Measurements from ENCODE around the gene MAP3K5.
A peak's percentile ranks its signal among the peaks of the same experiment; 100 is the strongest.
"Not testable (repeated sequence)": the region's sequence is repeated elsewhere in the genome, so short reads cannot be mapped to it uniquely, and the experiment has no call there.

MAP3K5 gene

DNA sequence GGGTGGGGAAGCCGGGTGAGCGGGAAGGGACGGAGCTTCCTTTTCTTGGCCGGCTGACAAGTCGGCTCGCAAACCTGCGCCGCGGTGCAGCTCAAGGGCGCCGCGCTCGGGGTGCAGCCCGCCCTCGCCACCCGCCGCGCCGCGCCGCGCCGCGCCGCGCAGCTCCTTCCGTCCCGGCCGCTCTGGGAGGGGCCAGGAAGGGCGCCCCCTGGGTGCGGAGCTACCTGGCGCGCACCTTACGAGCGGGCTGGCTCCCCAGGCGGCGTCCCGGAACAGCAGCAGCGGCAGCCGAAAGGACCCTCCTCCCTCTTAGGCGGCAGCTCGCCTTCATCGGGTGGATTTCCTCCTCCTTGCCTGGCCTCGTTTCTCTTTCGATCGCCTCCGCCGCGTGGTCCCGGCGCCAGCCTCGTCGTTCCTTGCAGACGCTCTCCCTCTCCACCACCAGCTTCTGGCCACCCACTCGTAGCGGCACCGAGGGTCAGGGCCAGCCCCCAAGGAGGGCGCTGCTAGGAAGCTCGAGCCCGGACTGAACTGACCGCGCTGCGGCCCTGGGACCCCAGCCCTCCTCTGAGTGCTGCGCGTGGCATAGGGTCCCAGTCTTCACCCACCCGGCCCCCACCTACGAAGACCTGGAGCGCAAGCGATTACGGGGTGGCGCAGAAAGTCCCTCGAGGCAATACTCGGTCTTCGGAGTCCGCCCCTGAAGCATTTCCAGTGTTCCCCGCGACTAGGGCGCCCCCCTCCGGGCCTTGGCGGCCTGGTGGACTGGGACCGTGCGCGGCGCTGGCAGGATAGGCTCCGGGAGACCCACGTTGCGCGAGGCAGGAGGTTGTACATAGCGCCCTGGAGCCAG is at the start of gene MAP3K5:
Gene MAP3K5, minus strand, starts transcription at position 68 of the 853 bp plus-strand sequence. CDS start 320 bp downstream, outside the sequence.
- peak in 55 of 56 donors; percentile 43 to 93 (median 75) for DNase-seq

- DNase-seq, result no peak
Measured at GRCh38 chr6:136840276-136841001, 48.2 kb upstream of the MAP3K5 start.

DNA sequence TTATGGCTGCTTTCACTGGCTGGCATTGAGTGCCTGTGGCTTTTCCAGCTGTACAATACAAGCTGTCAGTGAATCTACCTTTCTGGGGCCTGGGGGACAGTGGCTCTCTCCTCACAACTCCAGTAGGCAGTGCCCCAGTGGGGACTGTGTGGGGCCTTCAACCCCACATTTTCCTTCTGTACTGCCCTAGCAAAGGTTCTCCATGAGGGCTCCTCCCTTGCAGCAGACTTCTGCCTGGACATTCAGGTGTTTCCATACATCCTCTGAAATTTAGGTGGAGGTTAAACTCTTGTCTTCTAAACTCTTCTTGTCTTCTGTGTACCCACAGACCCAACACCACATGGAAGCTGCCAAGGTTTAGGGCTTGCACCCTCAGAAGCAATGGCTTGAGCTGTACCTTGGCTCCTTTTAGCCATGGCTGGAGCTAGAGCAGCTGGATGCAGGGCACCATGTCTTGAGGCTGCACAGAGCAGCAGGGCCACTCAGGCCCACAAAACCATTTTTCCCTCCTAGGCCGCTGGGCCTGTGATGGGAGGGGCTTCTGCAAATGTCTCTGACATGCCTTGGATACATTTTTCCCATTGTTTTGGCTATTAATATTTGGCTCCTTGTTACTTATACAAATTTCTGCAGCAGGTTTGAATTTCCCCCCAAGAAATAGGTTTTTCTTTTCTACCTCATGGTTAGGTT is 39.7 kb upstream of the MAP3K5 start:
- no peak for DNase-seq

DNA sequence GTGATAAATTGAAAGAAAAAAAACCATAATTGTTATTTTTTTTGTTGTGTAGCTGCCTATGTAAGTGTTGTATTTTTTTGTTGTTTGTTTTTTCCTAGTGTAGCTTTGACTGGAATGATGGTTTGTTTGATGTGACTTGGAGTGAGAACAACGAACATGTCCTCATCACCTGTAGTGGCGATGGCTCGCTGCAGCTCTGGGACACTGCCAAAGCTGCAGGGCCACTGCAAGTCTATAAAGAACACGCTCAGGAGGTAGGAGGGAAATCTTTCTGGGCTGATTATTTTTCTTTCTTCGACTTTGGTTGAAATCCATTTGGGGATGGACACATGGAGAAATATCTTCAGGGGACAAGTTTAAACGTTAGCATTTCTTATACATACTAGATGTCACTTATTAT is 33.9 kb upstream of the MAP3K5 start:
- no peak for DNase-seq

- DNase-seq, result peak in 4 of 56 donors; percentile 20 to 51 (median 28)
Measured at GRCh38 chr6:136823128-136823660, 30.9 kb upstream of the MAP3K5 start.

DNA sequence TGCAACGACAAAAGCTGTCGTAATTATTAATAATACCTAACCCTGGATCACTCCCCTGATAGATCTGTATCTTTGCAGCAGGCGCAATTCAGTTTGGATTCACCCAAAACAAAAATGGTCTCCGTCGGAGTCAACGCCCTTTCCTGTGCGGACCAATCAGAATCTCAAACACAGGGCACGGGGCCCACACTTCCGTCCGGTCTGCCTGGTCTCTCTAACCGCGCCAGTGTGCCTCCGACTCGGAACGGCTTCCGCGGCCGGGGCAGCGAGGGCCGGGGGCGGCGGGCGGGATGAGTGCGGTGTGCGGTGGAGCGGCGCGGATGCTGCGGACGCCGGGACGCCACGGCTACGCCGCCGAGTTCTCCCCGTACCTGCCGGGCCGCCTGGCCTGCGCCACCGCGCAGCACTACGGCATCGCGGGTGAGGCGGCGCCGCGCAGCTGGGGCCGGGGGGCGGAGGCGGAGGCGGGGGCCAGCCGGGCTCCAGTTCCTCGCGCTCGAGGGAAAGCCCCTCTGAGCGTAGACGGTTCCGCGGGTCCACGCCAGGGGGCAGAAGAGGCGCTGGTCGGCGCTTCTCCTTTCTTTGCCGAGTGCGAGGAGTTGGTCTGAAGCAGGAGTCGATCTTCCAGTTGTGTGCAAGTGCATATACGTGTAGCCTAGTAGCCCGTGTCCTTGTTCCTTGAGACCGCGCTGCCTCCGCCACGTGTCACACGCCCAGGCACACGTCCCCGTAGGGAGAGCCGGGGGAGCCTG is 30.3 kb upstream of the MAP3K5 start, which contains the start of gene PEX7:
Gene PEX7, plus strand, starts transcription at position 217 of the 752 bp plus-strand sequence. Its CDS starts 74 bp downstream, at position 291.
- peak; percentile 9 to 95 (median 87) for DNase-seq

- DNase-seq, result peak in 11 of 56 donors; percentile 14 to 69 (median 52)
Measured at GRCh38 chr6:136822046-136822375, 29.7 kb upstream of the MAP3K5 start.

GRCh38 chr6:136820561-136820960 is 28.3 kb upstream of the MAP3K5 start:
- no peak for DNase-seq

DNA sequence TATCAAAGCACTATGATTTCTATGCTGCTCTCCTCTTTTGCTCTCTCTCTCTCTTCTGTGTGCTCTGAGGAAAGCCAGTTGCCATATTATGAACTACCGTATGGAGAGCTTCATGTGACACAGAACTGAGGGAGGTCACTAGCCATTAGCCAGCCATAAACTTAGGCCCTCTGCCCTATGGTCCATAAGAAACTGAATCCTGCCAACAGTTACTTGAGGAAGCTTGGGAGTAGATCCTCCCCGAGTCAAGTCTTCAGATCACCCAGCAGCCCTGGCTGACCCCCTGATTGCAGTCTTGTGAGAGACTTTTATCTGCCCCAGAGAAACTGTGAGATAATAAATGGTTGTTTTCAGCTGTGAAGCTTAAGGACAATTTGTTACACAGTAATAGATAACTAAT is 24.4 kb upstream of the MAP3K5 start:
- DNase-seq, result no peak

- not testable (repeated sequence) for DNase-seq
Measured at GRCh38 chr6:136815608-136816007, 23.3 kb upstream of the MAP3K5 start.

DNA sequence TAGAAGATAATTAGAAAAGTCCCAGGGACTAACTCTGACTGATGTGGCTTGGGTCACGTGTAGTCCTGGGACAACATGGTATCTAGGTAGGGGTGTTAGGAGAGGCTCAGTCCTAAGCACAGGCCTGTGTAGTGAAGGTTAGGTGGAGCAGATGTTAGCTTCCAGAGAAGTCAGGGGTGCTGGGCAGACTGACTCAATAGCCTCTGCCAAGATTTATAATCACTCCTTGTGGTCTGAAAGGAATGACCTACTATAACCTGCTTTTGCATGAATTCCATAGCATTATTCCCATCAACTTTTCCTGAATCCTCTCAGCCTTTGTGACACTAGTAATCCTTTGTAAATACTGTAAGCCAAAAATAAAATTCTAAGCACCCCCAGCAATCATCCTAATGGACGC is 19.9 kb upstream of the MAP3K5 start:
- DNase-seq, result no peak

GRCh38 chr6:136811272-136811671 is 19.0 kb upstream of the MAP3K5 start:
- no peak for DNase-seq

GRCh38 chr6:136809091-136809860 is 17.0 kb upstream of the MAP3K5 start:
- DNase-seq, result no peak

DNA sequence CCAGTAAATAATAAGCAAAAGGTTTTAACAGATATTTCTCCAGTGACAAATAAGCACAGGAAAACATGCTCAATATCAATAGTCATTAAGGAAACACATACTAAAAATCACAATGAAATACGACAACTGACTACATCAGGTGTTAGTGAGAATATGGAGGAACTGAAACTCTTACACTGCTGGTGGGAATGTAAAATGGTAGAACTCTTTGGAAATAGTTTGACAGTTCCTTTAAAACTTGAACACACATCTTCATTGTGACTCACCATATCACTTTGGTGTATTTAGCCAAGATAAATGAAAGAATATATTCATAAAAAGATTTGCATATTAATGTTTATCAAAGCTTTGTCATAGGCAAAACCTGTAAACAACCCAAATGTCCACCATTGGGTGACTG is 11.3 kb upstream of the MAP3K5 start:
- DNase-seq, result no peak

- no peak for DNase-seq
Measured at GRCh38 chr6:136801581-136801980, 9.3 kb upstream of the MAP3K5 start.

DNA sequence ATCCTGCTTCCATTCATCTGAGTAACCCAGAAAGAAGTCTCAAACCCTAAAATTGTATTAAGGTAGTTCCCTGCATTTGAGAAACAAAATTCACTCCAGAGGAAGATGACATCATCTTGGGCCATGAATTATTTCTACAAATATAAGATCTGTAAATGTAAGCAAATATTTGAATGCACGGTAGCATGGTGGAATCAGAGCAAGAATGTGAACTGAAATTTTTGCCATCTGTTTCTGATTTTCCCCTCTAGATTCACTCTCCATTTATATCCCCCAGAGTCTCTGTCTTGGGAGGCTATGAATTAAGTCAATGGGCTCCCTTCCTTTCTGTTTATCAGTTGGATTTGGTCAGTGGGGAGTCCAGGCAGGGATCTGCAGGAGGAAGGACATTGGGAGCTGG is 5.8 kb upstream of the MAP3K5 start:
- no peak for DNase-seq

DNA sequence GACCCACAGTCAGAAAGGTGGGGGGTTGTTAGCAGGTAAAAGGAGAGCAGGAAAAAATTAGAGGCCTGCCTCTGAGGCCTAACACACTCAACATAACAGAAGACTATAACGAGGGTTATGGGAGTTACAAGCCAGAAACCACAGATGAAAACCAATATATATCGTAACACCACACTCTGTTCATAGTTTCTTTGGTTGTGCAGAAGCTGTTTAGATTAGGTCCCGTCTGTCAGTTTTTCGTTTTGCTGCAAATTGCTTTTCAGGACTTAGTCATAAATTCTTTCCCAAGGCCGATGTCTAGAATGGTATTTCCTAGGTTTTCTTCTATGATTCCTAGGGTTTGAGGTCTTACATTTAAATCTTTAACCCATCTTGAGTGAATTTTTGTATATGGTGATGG is 3.7 kb upstream of the MAP3K5 start:
- no peak for DNase-seq

DNA sequence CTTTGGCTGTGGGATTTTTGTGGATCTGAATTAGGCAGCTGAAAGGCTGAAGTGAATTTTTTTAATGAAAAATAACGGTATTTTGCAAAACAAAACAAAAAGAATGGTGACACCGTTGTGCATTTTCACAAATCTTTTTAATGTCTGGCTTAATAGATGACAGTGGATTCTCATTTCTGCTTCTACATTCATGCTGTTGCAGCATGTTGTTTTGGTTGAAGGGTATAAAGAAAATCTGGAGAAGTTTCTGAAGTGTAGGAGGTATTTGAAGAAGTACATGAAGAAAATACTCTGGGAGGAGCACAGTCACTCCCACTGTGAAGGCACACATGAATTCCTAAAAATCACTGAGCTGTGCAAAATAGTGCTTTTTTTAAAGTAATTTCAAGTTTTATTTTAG is 3.1 kb upstream of the MAP3K5 start:
- DNase-seq, result no peak

DNA sequence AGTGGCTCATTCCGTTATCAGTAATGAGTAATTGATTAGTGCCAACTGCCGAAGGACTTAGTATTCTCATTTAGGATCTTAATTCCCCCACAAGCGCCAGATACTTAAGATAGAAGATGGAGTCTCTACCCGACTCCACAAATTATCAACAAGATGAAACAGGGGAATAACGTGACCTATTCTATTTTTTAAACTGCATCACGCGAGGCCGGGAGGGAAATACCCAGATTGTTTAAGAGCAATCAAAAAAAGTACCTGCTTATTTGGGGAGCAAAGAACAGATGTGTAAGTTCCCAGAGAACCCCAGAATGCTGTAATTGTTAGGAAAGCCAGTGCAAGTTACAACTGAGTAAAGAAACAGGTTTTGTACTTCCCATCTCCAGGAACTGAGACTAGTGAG is 1.1 kb upstream of the MAP3K5 start:
- no peak for DNase-seq

GRCh38 chr6:136792095-136792409 is 225 bp downstream of the MAP3K5 start:
- DNase-seq, result peak in 2 of 56 donors; percentile 24 to 38

Data from nucleus accumbens (tissue), 56 donors.